ENCODE measurements around the gene PRAC2.

The PRAC2 gene

DNA sequence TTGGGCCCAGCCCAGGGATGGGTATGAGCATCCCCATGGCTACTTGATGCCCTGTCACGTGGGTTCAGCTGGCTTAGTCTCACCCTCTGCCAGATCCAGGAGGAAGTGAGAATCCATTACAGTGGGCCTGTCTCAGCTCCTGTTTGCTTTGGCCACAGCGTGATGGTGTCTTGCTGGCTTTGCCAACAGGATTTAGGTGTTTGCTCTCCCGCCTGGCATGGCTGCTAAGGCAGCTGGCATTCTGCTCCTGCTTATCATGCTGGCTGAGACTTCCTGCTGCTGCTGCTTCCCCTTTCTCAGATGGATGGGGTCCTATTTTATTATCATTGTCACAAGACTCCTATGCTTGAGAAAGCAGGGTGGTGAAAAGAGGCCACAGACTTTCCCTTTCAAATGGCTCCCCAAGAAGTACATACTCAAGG lies 33.9 kb downstream of the PRAC2 start:
- DNase-seq = no peak

GRCh38 chr17:48757524-48757961 lies 34.6 kb downstream of the PRAC2 start:
- DNase-seq = no peak

DNA sequence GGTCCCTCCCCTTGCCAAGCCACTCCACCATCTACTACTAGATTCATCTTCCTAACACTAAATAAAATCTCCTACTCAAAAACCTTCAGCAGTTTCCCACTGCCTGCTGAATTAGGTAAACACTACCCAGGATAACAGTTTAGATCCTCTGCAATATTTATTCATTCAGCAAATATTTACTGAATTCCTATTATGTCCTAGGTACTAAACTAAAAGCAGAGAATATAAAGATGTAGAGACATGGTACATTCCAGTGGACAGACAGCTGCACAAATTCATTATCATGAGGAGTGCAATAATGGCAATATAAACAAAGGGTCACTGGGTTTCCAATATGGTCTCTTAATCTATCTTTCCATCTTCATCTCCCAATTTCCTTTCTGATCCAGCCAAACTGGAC lies 36.3 kb downstream of the PRAC2 start:
- DNase-seq = no peak

- DNase-seq = no peak
Observed at GRCh38 chr17:48760411-48760810, 37.4 kb downstream of the PRAC2 start.

GRCh38 chr17:48761114-48761513 lies 38.1 kb downstream of the PRAC2 start:
- no peak for DNase-seq

- no peak for DNase-seq
Observed at GRCh38 chr17:48767263-48767774, 44.3 kb downstream of the PRAC2 start.

GRCh38 chr17:48769009-48769675 lies 46.2 kb downstream of the PRAC2 start:
- DNase-seq = no peak

DNA sequence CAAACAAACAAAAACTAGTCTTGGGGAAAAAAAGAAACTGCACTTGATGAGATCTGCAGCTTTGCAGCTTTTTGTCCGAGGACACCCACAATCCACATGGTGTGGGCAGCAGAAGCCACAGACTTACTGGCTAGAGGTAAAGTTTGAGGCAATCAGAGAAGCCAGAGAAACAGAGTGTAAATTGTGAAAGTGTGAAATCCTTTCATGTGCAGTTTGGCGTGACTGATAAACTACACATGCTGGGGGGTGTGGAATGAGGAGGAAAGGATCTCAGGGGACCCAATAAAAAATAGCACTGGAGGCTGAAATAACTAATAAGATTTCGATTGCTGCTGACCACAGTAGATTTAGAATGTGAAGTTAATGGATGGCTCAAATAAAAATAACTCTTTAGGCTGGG lies 48.0 kb downstream of the PRAC2 start:
- no peak for DNase-seq

- no peak for DNase-seq
Observed at GRCh38 chr17:48773245-48773644, 50.3 kb downstream of the PRAC2 start.

All from hippocampal formation (tissue), 2 donors.